Right lobe of liver (tissue), 6 donors: ENCODE measurements around the gene PLA2G4A. TPM values are rescaled to one million over a fixed set of nuclear protein-coding genes. Genes with fewer than 3 reads are reported as not detected.
A peak's percentile ranks its signal among the peaks of the same experiment; 100 is the strongest.

Experiments
- ATAC-seq, 4 donors: fragments of 200-7000 bp; cut with Tn5 transposase; one replicate each; pipeline ENCODE4 v1.9.1; 2020; ENCODE audit warnings: mild to moderate bottlenecking in 4 of 4, moderate library complexity in 4 of 4
- DNase-seq, 3 donors: peaks; one replicate each; pipeline ENCODE4 v3.0.0-alpha.2; 2020
- H3K27ac ChIP-seq, 3 donors: fragments of 200-600 bp; one replicate each; pipeline ENCODE4 v1.8.0; 2022
- H3K27me3 ChIP-seq, 2 donors: fragments of 200-600 bp; one replicate each; pipeline ENCODE4 v1.8.0; 2022
- H3K36me3 ChIP-seq, 4 donors: fragments of 200-600 bp; sonication (generic) in 1 of 4; one replicate each; pipeline versions ENCODE4 v1.5.1 to v1.8.0; 2017 to 2022; ENCODE audit warnings: control low read depth in 1 of 4
- H3K4me1 ChIP-seq, 4 donors: fragments of 200-600 bp; sonication (generic) in 1 of 4; one replicate each; pipeline versions ENCODE4 v1.5.1 to v1.8.0; 2017 to 2022; ENCODE audit warnings: control low read depth in 1 of 4
- H3K4me3 ChIP-seq, 3 donors: fragments of 200-600 bp; one replicate each; pipeline ENCODE4 v1.8.0; 2022
- H3K9me3 ChIP-seq, 4 donors: fragments of 200-600 bp; sonication (generic) in 1 of 4; one replicate each; pipeline versions ENCODE4 v1.5.1 to v1.8.0; 2017 to 2022; ENCODE audit warnings: control low read depth in 1 of 4
- CTCF ChIP-seq, 4 donors: fragments of 200-600 bp in 3 of 4; fragments of 450-650 bp in 1 of 4; IDR thresholded peaks; one replicate each; pipeline versions ENCODE4 v1.5.1 to v1.8.0; 2016 to 2022; ENCODE audit warnings: antibody characterized with exemption in 4 of 4, mild to moderate bottlenecking in 2 of 4
- POLR2A ChIP-seq: fragments of 450-650 bp; IDR thresholded peaks from one replicate; pipeline ENCODE4 v1.6.1; 2017; ENCODE audit warnings: antibody characterized with exemption, mild to moderate bottlenecking
- WGBS: methylation state at CpG from one replicate; pipeline ENCODE4 v1.1.6; 2018; ENCODE audit warnings: low coverage, low lambda C conversion rate; ENCODE audit not compliant: insufficient coverage; ENCODE audit errors: missing lambda C conversion rate; 5-methylcytosine and 5-hydroxymethylcytosine counted together
- intact Hi-C, 2 donors: fragments of 100-400 bp; cut with DNase I; formaldehyde crosslinking; loops; one replicate each; pipeline versions ENCODE4 v1.11.2 to v1.14.1; 2022
- total RNA-seq, 6 experiments: library from RNA; depleted of rRNA in 2 of 6; stranded (reverse); fragments of >200 nt in 2 of 6; fragmentation: NEBNext Ultra II Directional in 3 of 6; extraction: Animal tissue kit (Norgen Biotek cat#: 25700) in 3 of 6; gene quantifications; one replicate each; pipeline versions ENCODE4 v1.1.0 to v1.2.4, GENCODE V29; 2016 to 2023
- donor health status: DM: no; HTN: yes; CAD: no.
- donor health status: DM: no; HTN: no; CAD: no.
- donor health status: DM: no; HTN: no; CAD: no.
- donor health status: DM: no; HTN: yes; CAD: no.
- donor health status: DM: no; HTN: yes; CAD: no.

The PLA2G4A gene
- total RNA-seq, 6 experiments from 2014 or later, result 0.12 to 1.7 (median 0.98) TPM

GRCh38 chr1:186798960-186799688 is 29.6 kb upstream of the PLA2G4A start:
- intact Hi-C loops, result no loop called here
- no peaks in the 10 kb centered on the region for H3K27me3 ChIP-seq
- WGBS, result 34% methylated on average over 4 of the region's 4 CpGs
- no peak for ATAC-seq
- TF ChIP-seq POLR2A (no peak), CTCF (IDR thresholded peaks at IDR 0.05) (no peak)
- no peaks in the 10 kb centered on the region for H3K9me3 ChIP-seq
- no peaks in the 10 kb centered on the region for H3K36me3 ChIP-seq
- no peak overlapping the region for H3K4me3 ChIP-seq
- H3K4me1 ChIP-seq, result no peaks in the 10 kb centered on the region
- DNase-seq, result no peak
- H3K27ac ChIP-seq, result no peak overlapping the region

GRCh38 chr1:186799689-186800054 is 29.1 kb upstream of the PLA2G4A start:
- H3K27ac ChIP-seq, result no peak overlapping the region
- no peak overlapping the region for H3K4me3 ChIP-seq
- no peak for DNase-seq
- TF ChIP-seq POLR2A (no peak), CTCF (IDR thresholded peaks at IDR 0.05) (no peak)
- H3K27me3 ChIP-seq, result no peaks in the 10 kb centered on the region
- no peaks in the 10 kb centered on the region for H3K9me3 ChIP-seq
- intact Hi-C loops, result no loop called here
- H3K4me1 ChIP-seq, result no peaks in the 10 kb centered on the region
- no peak for ATAC-seq
- no peaks in the 10 kb centered on the region for H3K36me3 ChIP-seq

GRCh38 chr1:186802388-186802787 is 26.4 kb upstream of the PLA2G4A start:
- no peaks in the 10 kb centered on the region for H3K9me3 ChIP-seq
- no peak overlapping the region for H3K27ac ChIP-seq
- no peak overlapping the region for H3K4me3 ChIP-seq
- DNase-seq (no peak), ATAC-seq (no peak)
- 41% methylated on average over 1 of the region's 1 CpG for WGBS
- H3K4me1 ChIP-seq, result no peaks in the 10 kb centered on the region
- no peaks in the 10 kb centered on the region for H3K27me3 ChIP-seq
- intact Hi-C loops, result no loop called here
- TF ChIP-seq CTCF (IDR thresholded peaks at IDR 0.05), result no peak
- no peak for TF ChIP-seq POLR2A
- no peaks in the 10 kb centered on the region for H3K36me3 ChIP-seq

- H3K36me3 ChIP-seq, result no peaks in the 10 kb centered on the region
- no peak overlapping the region for H3K4me3 ChIP-seq
- H3K27ac ChIP-seq, result no peak overlapping the region
- intact Hi-C loops, result no loop called here
- DNase-seq (no peak), ATAC-seq (no peak)
- WGBS, result 59% methylated on average over 3 of the region's 5 CpGs
- H3K9me3 ChIP-seq, result no peaks in the 10 kb centered on the region
- no peaks in the 10 kb centered on the region for H3K4me1 ChIP-seq
- H3K27me3 ChIP-seq, result no peaks in the 10 kb centered on the region
- TF ChIP-seq CTCF (IDR thresholded peaks at IDR 0.05), result no peak
- no peak for TF ChIP-seq POLR2A
Observed at GRCh38 chr1:186804679-186805078, 24.1 kb upstream of the PLA2G4A start.

GRCh38 chr1:186806477-186806876 is 22.3 kb upstream of the PLA2G4A start:
- TF ChIP-seq POLR2A (no peak), CTCF (IDR thresholded peaks at IDR 0.05) (peak in 2 of 4 donors; percentile 7 to 17)
- Histone ChIP-seq H3K9me3 (no peaks in the 10 kb centered on the region), H3K4me1 (no peaks in the 10 kb centered on the region), H3K27ac (no peak overlapping the region), H3K27me3 (no peaks in the 10 kb centered on the region), H3K4me3 (no peak overlapping the region), H3K36me3 (no peaks in the 10 kb centered on the region)
- ATAC-seq, result peak in 1 of 4 donors; percentile 29
- WGBS, result 31% methylated on average over 3 of the region's 3 CpGs
- no peak for DNase-seq
- intact Hi-C loops, result no loop called here
